DMS153 (cell line): ENCODE measurements around the gene GADD45B.

Source experiments
- DNase-seq: peaks from one replicate; lab custom pipeline; 2025; lab: John Stamatoyannopoulos, UW

The GADD45B gene, protein sequence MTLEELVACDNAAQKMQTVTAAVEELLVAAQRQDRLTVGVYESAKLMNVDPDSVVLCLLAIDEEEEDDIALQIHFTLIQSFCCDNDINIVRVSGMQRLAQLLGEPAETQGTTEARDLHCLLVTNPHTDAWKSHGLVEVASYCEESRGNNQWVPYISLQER

DNA sequence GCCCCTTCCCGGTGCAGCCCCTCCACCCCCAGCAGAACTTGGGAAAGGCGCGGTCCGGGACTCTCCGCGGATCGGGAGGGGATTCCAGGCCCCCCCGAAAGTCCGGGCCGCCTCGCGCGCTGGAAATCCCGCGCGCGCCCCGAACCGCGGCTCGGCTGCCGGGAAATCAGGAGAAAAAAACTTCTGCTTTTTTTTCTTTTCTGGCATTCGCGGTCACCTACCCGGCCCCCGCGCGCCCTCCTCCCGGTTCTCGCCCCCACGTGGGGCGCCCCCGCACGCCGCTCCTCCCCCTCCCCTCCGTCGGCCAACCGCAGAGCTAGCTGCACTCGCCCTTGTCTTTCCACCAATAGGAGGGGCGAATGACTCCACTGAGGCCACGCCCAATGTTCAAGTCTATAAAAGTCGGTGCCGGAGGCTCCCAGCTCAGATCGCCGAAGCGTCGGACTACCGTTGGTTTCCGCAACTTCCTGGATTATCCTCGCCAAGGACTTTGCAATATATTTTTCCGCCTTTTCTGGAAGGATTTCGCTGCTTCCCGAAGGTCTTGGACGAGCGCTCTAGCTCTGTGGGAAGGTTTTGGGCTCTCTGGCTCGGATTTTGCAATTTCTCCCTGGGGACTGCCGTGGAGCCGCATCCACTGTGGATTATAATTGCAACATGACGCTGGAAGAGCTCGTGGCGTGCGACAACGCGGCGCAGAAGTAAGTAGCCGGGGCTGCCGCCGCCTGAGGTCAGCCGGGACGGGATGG is at the start of gene GADD45B:
Gene GADD45B (plus strand): TSS at position 426 of the 749 bp plus-strand sequence. CDS start 232 bp downstream, at position 658.
- peak; percentile 92 for DNase-seq

DNA sequence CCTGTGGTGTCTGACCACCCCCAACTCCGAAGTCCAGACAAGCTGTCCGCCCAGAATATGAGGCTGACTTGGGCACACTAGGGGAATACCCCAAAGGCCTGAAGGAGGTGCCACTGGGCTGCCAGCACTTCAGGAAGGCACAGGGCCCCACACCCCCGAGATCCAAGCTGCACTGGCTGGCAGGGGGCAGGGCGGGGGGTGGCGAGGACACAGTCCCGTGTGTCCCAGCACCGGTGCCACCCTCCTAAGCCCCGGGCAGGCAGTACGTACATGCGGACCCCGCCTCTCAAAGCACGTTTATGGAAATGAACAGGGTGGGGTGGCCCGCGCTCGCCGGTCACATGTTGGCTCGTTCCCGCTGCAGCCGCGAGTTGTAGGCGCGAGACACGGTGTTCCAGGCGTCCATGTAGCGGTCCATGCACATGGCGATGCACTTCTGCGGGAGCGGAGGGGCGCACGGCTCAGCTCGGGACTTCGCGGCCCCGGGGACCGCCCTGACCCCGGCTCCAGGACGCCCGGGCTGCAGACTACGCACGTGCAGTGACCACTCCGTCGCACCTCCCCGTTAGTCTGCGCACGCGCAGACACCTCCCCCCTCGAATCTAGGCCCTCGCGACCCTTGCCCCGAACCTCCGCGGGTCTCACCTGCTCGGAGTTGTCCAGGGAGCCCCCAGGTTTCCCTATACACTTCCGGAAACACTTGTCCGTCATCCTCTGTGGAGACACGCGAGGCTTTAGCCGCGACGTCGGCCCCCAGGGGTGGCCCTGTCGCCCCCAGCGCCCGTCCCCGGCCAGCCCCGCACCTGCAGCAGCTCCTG is 49.1 kb upstream of the GADD45B start:
- DNase-seq: no peak

DNA sequence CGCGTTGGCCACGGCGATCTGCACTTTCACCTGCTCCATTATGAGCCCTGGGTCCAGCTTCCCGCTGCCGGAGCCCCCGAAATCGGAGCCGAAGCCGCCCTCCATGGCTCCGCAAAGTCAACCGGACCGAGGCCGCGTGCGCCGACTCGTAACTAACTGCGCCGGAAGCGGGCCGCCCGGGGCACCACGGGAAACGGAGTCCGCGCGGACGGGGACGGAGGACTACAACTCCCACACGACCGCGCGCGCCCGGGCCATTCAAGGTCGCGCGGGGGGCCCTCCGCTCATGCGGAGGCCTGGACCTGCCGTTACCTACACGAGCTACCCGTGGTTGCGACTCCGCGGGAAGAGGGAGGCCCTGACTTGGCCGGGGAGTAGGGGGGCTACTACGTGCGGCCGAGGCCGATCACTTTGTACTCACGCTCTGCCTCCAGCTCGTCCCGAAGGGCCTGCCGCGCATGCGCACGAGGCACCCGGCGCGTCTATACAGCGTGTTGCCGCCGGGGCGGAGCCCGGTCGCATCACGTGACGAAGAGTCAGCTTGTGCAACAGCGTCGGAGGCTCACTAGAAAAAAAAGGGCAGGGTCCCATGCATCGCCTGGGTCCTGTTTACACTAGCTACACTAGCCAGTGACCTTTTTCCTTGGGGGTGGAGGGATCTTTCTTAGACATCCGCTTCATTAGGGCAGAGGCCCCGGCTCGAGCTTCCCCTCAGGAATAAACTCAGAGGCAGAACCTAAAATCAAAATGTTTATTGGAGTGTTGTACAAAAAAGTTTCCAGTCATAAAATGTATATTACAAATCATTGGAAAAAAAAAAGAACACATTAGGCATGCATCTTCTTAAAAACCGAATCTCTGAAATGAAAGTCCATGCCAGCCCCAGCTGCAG is 48.3 kb upstream of the GADD45B start, which contains the start of gene TIMM13:
Gene TIMM13 (minus strand): TSS at position 158 of the 892 bp plus-strand sequence. CDS start 53 bp downstream, at position 105.
- DNase-seq: peak; percentile 91

DNA sequence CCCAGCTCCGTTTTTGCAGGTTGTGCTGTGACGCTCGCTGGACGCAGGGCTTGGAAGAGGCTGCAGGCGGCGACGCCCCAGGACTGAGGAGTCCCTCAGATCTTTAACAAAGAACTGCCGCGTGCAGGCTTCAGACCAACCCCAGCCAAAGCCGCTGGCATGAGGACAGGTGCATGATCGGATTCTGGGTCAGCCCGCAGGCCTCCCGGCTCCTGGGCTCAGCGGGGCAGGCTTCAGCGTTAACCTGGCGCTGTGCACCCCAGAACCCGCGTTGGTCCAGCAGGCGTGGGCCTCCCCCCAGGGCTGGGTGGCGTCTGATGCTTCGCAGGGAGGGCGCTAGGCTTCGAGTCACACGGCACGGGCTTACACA is 47.6 kb upstream of the GADD45B start:
- DNase-seq: no peak

DNA sequence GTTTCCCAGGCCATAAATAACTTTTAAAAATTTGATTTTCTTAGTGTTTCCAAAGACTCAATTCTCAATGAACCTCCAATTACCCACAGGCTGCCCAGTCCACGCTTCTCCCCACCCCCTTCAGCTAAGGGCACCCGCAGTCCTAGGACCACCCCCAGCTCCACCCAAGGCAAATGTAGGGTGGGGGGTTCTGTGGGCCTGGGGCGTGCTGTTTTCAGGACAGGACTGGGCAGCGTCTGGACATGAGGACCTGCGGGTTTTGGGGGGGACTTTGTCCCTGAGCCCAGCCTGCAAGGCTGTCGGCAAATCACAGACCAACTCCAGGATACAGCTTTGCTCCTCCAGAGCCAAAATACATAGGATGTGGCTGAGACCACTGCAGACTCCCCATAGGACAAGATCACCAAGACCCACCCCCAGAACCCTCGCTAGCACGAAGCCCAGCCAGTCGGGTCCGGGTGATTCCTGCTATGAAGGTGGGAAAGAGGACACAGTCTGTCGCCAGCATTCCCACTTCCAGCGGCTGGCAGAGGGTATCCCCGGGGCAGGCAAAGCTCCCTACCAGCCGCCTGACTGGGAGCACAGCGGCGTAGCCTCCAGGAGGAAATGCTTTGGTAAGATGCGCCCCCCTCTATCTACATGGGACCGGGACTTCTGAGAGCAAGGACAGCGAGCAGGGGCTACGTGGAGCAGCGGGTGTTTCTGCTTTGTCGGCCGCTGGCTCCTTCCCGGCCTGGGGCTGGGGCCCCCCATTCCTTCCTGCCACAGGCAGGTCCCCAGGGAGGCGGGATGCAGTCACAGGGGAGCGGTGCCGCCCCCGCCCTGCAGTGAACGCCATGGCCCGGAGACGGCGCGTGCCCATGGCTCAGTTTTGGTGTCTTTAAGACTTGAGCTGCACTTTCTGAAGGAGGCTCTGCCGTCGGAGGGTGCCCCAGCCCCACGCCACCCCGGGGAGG is 46.9 kb upstream of the GADD45B start:
- no peak for DNase-seq

DNA sequence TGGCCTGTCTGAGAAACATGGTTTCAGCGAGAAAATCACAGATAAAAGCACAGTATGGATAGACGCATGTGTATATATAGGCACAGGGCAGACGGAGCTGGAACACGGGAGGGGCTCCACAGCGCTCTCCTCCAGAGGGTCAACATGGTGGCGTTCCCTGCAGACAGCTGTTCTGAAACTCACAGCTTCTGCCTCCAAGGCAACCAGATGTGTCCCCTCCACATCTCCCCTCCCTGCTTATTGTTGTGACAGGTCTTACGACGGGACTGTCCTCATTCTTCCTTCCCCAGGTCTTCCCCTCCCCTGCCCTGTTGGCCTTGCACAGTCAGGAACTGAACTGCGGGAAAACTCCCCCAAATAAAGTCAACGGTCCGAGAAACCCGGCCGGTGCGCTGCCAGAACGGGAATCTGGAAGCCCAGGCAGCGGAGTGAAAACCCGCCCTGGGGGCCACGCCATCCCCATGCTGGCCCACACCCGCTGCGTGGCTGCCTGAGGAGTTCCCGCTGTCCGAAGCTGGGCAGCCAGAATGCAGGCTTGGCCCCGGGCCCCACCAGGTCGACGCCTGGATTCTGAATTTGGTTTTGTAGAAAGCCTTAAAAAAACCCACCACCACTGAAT is 45.9 kb upstream of the GADD45B start:
- no peak for DNase-seq

DNA sequence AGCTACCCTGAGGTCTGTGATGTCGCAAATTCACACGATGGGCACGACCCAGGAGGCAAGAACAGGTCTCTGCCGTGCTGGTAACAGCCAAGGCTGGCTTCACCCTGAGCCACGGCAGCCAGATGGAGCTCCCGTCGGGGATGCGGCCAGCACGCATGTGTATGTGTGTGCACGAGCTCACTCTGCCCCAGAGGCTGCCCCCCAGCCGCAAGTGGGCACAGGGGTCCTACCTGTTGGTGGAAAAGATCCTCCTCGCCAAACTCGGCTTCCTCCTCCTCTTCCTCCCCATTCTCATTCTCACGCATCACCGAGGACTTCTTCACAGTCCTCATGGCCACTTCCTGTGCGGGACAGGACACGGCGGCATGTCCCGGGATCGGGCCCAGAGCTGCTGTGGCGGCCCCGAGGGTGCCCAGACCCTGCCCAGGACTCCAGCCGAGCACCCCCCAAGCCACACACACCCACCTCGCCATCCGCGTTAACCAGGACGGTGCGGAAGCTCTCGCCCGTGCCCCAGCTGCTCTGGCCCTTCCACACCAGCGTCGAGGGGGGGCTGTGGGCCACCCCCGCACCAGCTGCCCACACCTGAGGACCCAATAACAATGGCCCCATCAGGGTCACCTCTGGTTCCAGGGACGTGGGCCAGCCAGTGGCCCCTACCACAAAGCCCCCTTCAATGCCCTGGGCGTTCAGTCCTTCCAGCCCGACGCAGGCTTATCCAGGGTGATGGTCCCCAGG is 44.4 kb upstream of the GADD45B start:
- DNase-seq: no peak

DNA sequence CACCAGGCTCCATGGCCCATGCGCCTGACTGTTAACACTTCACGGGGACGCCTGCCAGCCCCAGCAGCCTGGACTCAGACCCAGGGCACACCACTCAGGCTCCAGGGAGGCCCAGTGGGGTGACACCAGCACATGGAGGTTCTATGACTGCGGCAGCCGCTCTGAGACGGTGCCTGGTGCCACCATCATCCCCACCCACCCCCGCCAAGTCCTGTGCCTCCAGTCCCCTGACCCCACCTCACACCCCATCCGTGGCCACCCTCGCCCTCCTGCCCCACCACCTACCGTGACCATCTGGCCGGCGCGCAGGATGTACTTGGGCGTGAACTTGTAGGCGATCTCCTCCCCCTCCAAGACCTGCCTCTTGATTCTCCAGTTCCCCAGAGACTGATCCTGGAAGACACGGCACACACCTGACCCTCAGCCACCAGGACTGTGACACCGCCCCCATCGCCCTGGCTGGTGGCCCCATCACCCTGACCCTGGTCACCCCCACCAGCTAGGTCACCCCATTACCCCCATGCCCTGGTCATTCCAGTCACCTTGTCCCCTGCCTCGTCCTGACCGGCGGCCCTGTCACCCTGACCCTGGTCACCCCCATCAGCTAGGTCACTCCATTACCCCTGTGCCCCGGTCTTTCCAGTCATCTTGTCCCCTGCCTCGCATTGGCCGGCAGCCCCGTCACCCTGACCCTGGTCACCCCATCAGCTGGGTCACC is 43.6 kb upstream of the GADD45B start:
- no peak for DNase-seq

DNA sequence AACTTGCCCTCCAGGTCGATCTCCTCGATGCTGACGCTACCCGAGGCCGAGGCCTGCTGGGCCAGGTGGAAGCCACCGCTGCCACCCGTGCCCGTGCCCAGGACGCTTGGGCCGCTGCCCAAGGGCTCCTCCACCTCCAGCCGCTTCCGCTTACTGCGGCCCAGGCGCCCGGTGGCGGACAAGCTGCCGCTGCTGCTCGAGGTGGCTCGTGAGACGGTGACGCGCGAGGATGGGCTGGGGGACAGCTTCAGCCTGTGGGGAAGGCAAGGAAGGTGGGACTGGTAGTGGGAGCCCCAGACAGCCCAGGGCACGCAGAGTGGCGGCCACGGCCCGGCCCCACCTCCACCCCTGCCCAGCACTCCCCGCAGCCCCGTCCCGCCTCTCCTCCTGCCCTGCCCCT is 42.1 kb upstream of the GADD45B start:
- no peak for DNase-seq

DNA sequence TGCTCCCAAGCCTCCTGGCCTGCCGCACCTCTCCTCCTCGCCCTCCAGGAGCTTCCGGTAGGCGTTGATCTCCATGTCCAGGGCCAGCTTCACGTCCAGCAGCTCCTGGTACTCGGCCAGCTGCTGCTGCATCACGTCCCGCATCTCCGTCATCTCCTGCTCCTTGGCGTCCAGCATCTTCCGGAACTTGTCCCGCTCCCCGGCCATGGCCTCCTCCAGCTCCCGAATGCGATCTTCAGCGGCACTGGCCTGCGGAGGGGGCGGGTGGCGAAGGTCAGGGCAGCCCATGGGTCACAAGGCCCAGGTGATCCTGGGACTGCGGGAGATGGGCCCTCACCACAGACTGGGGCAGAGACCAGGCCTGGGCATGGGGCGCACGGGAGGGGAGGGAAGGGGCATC is 41.7 kb upstream of the GADD45B start:
- DNase-seq: no peak

DNA sequence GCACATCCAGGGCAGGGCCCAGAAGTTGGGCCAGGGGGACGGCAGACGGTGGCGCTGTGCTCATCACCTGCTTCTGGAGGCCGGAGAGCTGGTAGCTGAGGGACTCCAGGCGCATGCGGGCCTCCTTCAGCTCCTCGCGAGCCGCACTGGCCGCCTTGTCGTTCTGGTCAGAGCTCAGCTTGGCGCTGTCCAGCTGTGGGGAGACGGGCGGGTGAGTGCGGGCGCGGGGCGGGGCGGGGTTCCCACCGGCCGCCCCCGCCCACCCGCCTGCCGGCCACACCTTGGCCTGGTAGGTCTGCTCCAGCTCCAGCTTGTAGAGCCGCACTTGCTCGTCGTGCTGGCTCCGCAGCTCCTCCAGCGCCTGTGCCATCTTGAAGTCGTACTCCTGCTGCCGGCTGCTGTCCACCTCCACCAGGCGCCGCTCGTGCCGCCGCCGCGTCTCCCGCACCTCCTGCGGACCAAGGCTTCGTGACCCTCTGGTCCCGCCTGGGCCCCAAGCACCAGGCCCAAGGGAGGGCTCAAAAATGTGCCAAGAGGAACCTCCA is 41.1 kb upstream of the GADD45B start:
- DNase-seq: no peak

DNA sequence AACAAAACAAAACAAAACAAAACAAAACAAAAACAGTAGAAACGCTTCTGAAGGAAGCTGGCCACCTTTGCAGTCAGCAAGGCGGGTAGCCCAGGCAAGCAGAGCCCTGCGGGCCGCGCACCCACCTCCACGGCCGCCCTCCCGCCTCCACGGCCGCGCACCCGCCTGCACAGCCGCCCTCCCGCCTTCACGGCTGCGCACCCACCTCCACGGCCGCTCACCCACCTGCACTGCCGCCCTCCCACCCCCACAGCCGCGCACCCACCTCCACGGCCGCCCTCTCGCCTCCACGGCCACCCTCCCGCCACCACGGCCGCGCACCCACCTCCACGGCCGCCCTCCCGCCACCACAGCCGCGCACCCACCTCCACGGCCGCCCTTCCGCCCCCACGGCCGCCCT is 39.5 kb upstream of the GADD45B start:
- no peak for DNase-seq

DNA sequence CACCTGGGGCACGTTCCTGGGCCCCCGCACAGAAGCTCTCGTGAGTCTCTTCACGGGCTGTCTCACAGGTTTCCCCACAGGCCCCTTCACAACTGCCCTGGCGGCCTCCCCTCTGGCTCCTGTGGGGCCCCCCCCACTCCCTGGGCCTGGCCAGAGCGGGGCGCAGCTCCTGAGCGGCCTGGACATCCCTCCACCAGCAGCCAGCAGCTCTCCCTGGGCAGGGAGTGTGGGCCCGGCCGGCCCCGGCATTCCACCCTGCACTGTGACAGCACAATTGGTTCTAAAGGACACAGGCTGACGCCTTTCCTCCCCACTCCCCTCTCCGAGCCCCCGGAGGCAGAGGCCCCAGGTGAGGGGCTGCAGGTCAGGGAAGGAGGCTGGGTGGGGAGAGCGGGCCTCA is 39.0 kb upstream of the GADD45B start:
- no peak for DNase-seq

DNA sequence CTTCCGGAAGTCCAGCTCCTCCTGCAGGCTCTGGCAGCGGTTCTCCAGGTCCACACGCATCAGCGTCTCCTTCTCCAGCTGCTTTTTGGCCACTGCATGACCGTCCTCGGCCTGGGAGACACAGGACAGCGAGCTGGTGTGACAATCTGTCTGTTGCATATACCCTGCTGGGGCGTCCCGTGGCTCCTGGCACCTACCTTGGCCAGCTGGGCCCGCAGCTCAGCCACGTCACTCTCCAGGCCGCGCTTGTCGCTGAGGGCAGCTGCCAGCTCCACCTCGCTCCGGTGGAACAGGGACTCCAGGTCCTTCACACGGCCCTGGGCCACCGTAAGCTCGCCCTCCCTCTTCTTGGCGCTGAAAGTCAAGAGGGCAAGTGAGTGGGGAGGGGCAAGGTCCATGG is 37.7 kb upstream of the GADD45B start:
- no peak for DNase-seq

DNA sequence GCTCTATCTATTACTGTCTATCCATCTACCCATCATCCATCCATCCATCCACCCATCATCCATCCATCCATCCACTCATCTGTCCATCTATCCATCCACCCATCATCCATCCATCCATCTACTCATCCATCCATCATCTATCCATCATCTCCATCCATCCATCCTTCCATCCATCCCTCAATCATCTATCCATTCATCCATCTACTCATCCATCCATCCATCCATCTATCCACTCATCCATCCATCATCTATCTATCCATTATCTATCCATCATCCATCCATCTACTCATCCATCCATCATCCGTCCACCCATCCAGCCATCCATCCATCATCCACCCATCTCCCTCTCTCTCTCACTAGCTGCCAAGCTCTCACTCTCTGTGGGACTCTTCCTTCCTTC is 35.4 kb upstream of the GADD45B start:
- DNase-seq: no peak

DNA sequence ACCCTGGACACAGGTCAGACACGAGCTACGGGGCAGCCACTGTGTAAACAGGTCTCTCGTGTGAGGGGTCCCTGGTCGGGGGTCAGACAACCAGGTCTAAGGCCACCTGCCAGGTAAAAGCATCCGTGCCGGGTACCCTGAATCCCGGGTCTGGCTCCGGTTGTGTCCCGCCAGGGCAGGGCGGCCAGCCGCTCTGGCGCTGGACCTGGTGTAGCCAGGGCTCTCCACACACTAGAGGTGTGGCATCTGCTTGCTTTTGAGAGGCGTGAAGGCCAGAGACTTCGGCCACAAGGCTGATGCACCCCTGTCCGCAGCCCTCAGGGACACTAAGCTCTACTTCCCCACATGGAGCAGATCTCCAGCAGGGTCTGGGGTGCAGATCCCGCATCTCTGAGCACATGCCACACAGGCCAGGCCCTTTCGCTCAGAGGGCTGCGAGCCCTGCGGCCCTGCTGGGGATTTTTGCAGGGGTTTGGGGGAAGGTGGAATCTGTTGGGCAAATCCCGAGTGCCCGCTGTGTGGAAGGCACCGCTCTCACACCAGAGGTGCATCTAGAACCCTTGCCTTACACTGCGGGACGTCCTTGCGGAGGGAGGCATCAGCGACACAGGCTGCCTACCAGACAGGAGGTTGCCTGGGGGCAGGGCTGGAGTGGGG is 34.7 kb upstream of the GADD45B start:
- DNase-seq: no peak

DNA sequence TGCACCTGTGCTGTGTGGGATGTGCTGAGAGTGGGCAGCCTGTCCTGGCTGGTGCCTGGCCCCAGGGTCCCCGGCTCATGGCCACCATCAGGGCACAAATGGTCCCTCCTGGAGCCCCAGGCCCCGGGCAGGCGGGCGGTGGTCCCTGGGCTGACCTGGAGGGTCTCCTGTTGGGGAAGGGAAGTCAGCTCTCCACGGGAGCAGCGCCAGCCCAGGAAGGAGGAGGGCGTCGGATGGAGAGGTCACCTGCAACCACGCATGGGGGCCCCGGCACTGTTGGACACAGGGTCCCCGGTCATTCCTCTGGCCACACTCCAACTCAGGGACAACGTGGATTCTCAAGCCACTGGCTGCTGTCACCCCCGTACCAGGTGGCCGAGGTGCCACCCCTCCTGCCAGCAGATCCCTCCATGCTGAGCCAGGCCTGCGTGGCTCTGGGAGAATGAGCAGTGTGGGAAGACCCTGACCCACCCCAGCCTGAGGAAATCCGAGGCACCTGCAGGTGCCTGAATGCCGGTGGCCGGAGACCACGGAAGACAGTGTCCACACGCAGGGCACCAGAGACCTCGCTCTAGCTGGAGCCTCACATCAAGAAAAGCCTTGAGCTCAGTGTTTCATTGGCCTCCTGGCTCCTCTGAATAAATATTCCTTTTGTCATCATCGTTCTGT is 32.7 kb upstream of the GADD45B start:
- DNase-seq: no peak

DNA sequence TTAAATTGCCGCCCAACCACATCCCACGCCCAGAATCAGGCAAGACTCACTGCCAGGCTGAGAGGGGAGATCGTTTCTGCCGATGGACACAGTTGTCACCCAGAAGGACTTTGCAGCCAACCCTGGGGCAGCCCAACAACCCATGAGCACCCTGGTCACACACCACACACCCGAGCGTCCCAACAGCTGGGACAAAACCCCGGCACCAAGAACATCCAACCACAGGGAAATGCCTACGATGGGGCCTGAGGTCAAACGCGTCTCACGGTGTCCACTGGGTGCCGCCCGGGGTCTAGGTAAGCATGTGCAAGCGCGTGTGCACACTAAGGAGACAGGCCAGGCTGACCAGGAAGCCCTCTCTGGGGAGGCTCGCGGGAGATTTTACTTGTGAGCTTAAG is 32.1 kb upstream of the GADD45B start:
- DNase-seq: no peak
